ENCODE data around the gene CTDNEP1.
A peak's percentile ranks its signal among the peaks of the same experiment; 100 is the strongest.

The CTDNEP1 gene

DNA sequence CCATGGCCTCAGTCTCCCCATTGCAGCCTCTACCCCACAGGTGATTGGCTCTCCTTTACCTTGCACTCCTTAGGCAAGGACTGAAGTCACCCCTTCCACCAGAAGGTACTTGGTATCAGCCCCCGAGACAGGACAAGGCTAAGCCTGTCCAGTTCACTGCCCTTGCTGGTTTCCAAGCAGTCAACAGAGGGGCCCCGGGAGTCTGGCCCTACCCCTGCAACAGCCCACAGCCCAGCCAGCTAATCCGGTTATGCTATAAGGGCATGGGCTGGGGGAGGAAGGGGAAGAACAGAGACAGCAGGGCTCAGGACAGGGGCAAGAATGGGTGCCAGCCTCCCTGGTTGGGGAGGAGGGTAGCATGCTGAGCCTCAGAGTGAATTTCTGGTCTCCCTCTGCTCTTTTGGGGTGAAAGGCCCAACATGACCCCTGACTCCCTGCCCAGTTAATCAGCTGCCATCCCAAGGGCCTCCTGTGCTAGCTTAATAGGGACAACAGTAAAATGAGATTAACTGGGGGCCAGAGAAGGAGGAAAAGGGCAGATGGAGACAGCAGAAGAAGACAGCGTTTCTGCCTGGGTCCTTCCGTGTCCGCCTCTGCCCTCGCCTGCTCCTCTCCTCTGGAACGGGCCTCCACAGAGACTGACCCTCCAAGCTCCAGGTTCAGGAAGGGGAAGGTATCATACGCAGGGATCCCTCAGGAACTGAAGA is 42.6 kb downstream of the CTDNEP1 start:
- Histone ChIP-seq H4K20me1 (peaks cover 69% of the 10 kb centered on the region; the same call in 1 of the 2 replicates), H3K4me1 (peaks cover 72% of the 10 kb centered on the region), H3K27me3 (no peaks in the 10 kb centered on the region), H3K9me3 (no peaks in the 10 kb centered on the region), H3K27ac (no peak overlapping the region), H3K4me3 (no peak overlapping the region), H3K4me2 (no peak overlapping the region), H3K36me3 (peaks cover 27% of the 10 kb centered on the region), H3K9ac (peak overlapping the region; percentile 41; the same call in 1 of the 2 replicates)
- no peak for TF ChIP-seq Cebpa-rat (IDR thresholded peaks at IDR 0.05)

DNA sequence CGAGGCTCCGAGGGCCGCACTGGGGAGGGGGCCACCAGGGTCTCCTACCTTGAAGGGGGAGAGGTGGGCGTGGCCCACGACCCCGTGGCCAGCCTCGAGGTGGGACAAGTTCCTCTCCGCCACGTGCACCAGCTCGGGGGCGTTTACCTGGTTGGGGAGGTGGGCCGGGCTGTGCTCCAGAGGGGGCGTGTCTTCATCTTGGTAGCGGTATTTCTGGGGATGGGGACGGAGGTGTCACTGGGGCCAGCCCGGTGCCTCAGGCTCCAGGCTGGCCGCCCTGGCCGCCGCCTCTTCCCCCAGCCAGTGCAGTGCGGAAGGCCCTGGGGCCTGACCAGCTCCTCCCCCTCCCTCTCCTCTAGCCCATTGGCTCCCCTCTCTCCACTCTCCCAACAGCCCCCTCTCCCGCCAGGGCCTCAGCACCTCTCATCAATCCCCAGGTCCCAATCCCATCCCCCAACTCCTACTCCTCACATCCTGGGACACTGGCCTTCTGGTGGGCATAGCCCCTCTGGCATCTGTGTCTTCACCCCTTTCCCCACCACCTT is 43.4 kb downstream of the CTDNEP1 start:
- Histone ChIP-seq H3K9ac (no peak overlapping the region), H3K4me3 (no peak overlapping the region), H3K27me3 (no peaks in the 10 kb centered on the region), H3K9me3 (no peaks in the 10 kb centered on the region), H3K27ac (no peak overlapping the region), H3K36me3 (peaks cover 35% of the 10 kb centered on the region), H3K4me1 (peaks cover 64% of the 10 kb centered on the region), H4K20me1 (peaks cover 67% of the 10 kb centered on the region; the same call in 1 of the 2 replicates), H3K4me2 (no peak overlapping the region)
- no peak for TF ChIP-seq Cebpa-rat (IDR thresholded peaks at IDR 0.05)

DNA sequence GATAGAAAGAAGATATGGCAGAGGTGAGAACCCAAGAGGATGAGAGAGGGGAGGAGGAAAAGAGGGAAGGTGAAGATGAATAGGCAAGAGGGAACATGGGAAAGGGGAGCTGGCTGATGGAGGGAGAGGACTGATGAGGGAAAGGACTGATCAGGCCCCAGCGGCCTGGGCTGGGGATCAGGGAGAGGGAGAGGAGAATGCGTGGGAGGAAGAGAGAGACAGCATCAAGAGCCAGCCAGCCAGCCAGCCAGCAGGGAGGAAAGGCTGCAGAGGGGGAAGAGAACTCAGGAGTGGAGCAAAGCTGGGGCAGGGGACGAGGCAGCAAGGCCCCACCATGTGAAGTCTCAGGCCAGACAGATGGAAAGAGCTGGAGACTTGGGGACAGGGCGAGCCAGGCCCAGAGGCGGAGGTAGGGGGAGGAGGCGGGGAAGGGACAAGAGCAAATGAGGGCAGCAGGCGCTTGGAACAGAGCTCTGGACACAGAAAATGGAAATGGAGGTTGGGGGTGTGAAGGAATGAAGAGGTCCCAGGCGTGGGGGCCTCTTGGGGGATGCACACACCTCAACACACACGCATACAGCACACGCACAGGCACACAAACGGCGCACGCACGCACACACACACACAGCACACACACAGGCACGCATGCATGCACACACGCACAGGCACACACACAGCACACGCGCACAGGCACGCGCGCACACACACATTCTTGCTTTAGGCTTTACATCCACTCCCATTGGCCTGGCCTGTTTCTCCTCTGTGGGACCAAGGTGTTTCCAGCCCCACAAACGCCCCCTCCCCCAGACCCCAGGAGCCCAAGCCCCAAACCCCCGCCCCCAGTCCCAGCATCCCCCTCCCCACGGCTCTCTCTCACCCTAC is 44.2 kb downstream of the CTDNEP1 start:
- no peaks in the 10 kb centered on the region for H3K9me3 ChIP-seq
- no peaks in the 10 kb centered on the region for H3K27me3 ChIP-seq
- H3K36me3 ChIP-seq, result peaks cover 43% of the 10 kb centered on the region
- 0 out of 2 replicates have a peak overlapping the region, but pooled peaks have one; percentile 18 for H3K27ac ChIP-seq
- H3K4me2 ChIP-seq, result no peak overlapping the region
- no peak overlapping the region for H3K9ac ChIP-seq
- peaks cover 65% of the 10 kb centered on the region; the same call in 1 of the 2 replicates for H4K20me1 ChIP-seq
- TF ChIP-seq Cebpa-rat (IDR thresholded peaks at IDR 0.05), result no peak
- no peak overlapping the region for H3K4me3 ChIP-seq
- H3K4me1 ChIP-seq, result peaks cover 56% of the 10 kb centered on the region

DNA sequence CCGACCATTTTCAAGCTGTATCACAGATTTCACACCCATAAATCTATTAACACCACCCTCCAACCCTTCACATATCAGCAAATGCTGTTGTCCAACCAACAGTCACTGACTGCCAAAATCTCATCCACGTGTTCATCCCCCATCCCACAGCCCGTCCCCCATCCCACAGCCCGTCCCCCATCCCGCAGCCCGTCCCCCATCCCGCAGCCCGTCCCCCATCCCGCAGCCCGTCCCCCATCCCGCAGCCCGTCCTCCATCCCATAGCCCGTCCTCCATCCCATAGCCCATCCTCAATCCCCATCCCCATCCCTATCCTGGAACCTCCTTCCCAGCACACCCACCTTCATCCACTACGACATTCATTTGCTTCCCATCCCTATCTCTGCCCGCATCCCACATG is 46.0 kb downstream of the CTDNEP1 start:
- H3K36me3 ChIP-seq, result peaks cover 60% of the 10 kb centered on the region
- peak overlapping the region; percentile 80 for H3K4me2 ChIP-seq
- H3K27me3 ChIP-seq, result no peaks in the 10 kb centered on the region
- no peak overlapping the region for H3K27ac ChIP-seq
- H3K9me3 ChIP-seq, result no peaks in the 10 kb centered on the region
- peak overlapping the region; percentile 59; the same call in 1 of the 2 replicates for H3K9ac ChIP-seq
- H4K20me1 ChIP-seq, result peaks cover 59% of the 10 kb centered on the region; the same call in 1 of the 2 replicates
- TF ChIP-seq Cebpa-rat (IDR thresholded peaks at IDR 0.05), result no peak
- H3K4me3 ChIP-seq, result peak overlapping the region; percentile 64
- H3K4me1 ChIP-seq, result peaks cover 50% of the 10 kb centered on the region

DNA sequence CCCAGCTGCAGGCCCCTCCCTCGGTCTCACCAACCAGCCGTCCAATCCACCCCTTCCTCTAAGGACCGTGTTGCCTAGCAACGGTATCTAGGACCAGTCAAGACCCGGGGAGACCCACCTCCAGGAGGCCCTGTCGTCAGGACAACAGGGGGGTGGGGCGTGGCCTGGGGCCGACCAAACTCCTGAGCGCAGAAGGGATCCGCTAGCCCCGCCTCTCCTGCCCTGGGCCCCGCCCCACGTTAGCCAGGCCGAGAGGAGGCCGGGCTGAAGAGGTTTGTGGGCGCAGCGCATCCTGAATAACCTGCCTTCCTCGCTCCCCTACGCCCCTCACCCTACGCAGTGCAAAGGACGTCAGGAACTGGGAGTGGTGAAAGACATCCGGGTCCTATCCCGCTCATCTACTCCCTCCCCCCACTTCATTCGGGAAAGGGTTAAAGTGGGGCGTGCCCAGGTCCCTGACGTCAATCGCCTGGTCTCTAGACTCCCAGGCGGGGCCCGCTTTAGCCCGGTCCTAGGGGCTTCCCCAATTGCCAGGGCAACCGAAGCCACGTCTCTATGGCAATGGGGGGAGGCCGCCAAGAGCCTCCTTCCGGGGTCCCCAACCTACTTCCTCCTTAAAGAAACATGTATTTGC is 46.6 kb downstream of the CTDNEP1 start:
- peaks cover 59% of the 10 kb centered on the region for H3K36me3 ChIP-seq
- no peaks in the 10 kb centered on the region for H3K9me3 ChIP-seq
- H3K4me3 ChIP-seq, result peak overlapping the region; percentile 64
- H4K20me1 ChIP-seq, result peaks cover 53% of the 10 kb centered on the region; the same call in 1 of the 2 replicates
- H3K9ac ChIP-seq, result peak overlapping the region; percentile 59; the same call in 1 of the 2 replicates
- H3K4me2 ChIP-seq, result peak overlapping the region; percentile 80
- no peak for TF ChIP-seq Cebpa-rat (IDR thresholded peaks at IDR 0.05)
- 0 out of 2 replicates have a peak overlapping the region, but pooled peaks have one; percentile 40 for H3K27ac ChIP-seq
- peaks cover 50% of the 10 kb centered on the region for H3K4me1 ChIP-seq
- H3K27me3 ChIP-seq, result no peaks in the 10 kb centered on the region

DNA sequence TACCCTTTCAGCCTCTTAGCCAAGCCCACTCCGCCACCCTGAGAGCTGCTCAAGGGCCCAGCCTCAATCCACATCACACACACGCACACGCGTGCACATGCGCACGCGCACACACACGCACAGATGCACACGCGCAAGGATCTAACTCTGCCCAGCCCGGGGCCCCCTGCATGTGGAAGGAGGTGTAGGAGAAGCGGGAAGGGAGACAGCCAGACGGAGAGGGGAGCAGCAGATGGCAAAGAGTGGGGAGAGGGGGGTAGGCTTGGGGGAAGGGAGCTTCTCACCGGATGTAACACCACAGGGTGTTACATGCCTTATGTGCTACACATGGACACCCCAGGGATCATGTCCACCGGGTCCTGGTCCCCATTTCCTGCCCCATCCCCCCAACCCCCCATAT is 47.2 kb downstream of the CTDNEP1 start:
- peaks cover 48% of the 10 kb centered on the region for H3K4me1 ChIP-seq
- H3K27ac ChIP-seq, result no peak overlapping the region
- H3K9ac ChIP-seq, result no peak overlapping the region
- H3K4me2 ChIP-seq, result peak overlapping the region; percentile 80
- no peaks in the 10 kb centered on the region for H3K27me3 ChIP-seq
- H3K9me3 ChIP-seq, result no peaks in the 10 kb centered on the region
- TF ChIP-seq Cebpa-rat (IDR thresholded peaks at IDR 0.05), result no peak
- H3K36me3 ChIP-seq, result peaks cover 62% of the 10 kb centered on the region
- peak overlapping the region; percentile 64 for H3K4me3 ChIP-seq
- peaks cover 47% of the 10 kb centered on the region; the same call in 1 of the 2 replicates for H4K20me1 ChIP-seq

DNA sequence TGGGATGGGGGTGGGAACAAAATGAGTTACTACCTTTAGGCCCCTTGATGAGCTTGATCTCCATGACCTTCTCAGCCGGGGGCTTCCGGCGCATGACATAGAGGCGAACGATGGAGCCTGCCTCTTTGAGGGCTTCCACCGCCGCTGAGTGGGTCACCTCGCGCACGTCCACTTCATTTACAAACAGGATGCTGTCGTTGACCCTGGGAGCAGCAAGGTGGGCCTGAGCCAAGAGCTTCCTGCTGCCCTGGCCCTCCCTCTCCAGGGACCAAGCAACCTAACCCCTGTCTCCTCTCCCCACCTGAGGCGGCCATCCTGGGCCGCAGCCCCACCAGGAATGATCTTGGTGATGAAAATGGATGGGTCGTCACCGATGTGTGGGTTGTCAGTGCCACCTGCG is 48.1 kb downstream of the CTDNEP1 start:
- H4K20me1 ChIP-seq, result peaks cover 38% of the 10 kb centered on the region; the same call in 1 of the 2 replicates
- H3K4me3 ChIP-seq, result no peak overlapping the region
- no peaks in the 10 kb centered on the region for H3K9me3 ChIP-seq
- no peak for TF ChIP-seq Cebpa-rat (IDR thresholded peaks at IDR 0.05)
- H3K27me3 ChIP-seq, result no peaks in the 10 kb centered on the region
- no peak overlapping the region for H3K27ac ChIP-seq
- H3K4me1 ChIP-seq, result peaks cover 38% of the 10 kb centered on the region
- no peak overlapping the region for H3K9ac ChIP-seq
- no peak overlapping the region for H3K4me2 ChIP-seq
- peaks cover 63% of the 10 kb centered on the region for H3K36me3 ChIP-seq

DNA sequence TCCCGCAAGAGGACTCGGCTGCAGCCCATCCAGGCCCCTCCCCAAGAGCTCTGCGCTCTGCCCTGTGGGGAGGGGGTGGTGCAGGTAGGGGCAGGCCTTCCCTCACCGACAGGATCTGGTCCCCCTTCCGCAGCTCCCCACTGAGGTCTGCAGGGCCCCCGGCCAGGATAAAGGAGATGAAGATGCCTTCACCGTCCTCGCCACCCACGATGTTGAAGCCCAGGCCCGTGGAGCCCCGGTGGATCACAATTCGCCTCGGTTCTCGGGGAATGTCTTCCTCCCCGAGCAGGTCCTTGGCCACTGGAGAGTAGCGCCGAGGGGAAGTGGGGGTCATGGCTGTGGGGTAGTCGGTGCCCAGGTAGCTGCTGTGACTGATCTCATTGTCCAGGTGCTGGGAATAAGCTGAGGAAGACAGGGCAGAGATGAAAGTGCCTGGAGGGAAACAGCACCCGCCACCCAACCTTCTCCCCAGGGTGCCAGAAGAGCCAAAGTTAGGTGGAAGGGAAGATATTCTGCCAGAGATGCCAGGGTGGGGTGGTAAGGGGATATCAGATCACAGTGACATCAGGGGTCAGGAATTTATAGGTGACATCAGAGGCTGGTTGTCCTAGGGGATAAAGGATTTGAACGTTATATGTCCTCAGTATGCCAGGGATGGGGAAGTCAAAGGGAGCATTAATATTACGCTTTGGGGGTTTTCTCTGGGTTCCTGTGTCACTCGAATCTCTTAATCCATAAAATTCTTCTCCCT is 54.7 kb downstream of the CTDNEP1 start:
- no peak for TF ChIP-seq Cebpa-rat (IDR thresholded peaks at IDR 0.05)
- H3K27me3 ChIP-seq, result no peaks in the 10 kb centered on the region

More for the DNA sequence above, 54.7 kb downstream of the CTDNEP1 start:
- H3K4me3 ChIP-seq, result no peak overlapping the region
- H3K36me3 ChIP-seq, result peaks cover 99% of the 10 kb centered on the region
- no peak overlapping the region for H3K4me2 ChIP-seq
- peaks cover 12% of the 10 kb centered on the region; the same call in 1 of the 2 replicates for H3K4me1 ChIP-seq
- H3K9me3 ChIP-seq, result no peaks in the 10 kb centered on the region
- H3K27ac ChIP-seq, result no peak overlapping the region
- H4K20me1 ChIP-seq, result no peaks in the 10 kb centered on the region
- H3K9ac ChIP-seq, result no peak overlapping the region
